PC-9 (cell line): ENCODE data around the gene CIAO2B.

Experiments used
- CTCF ChIP-seq: fragments of 200-600 bp; sonication (generic); conservative IDR thresholded peaks from 2 replicates; pipeline ENCODE4 v1.6.1; 2017; ENCODE audit warnings: mixed run types, antibody characterized with exemption, mild to moderate bottlenecking, moderate library complexity
- EZH2 ChIP-seq: fragments of 200-600 bp; sonication (generic); IDR thresholded peaks from 2 replicates; pipeline ENCODE4 v1.8.0; 2017; ENCODE audit warnings: antibody characterized with exemption, low read depth

DNA sequence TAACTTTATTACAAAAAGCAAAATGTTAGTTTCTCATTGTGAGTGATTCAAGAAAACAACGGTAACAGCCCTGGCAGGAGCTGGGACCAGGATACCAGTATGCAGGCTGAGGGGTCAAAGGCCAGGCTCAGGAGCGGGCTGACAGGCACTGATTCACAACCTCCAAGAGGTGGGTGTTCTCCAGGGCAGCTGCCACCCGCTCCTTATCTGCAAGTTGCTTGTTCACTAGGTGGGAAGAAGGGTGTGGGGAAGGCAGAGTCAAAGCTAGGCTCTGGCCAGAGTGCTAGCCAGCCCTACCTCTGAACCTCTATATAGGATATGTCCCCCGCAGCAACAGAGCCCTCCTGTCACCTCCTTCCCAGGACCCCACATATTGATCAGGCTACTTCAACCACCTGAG, 2.1 kb downstream of the CIAO2B start:
- no peak for TF ChIP-seq EZH2
- TF ChIP-seq CTCF, result no peak
